HepG2 (cell line): ENCODE measurements around the gene PIP5KL1. TPM values are rescaled to one million over a fixed set of nuclear protein-coding genes. Genes with fewer than 3 reads are reported as not detected.
A peak's percentile ranks its signal among the peaks of the same experiment; 100 is the strongest.

Source experiments
- ARID4A ChIP-seq: sonication (generic); formaldehyde crosslinking; IDR thresholded peaks from 2 replicates; pipeline ENCODE4 v1.5.0; 2020; ENCODE audit warnings: mild to moderate bottlenecking, missing genetic modification reagents, borderline replicate concordance
- CBX5 ChIP-seq: sonication (generic); formaldehyde crosslinking; IDR thresholded peaks from 2 replicates; pipeline ENCODE4 v1.4.0; 2020; ENCODE audit warnings: missing genetic modification reagents, borderline replicate concordance
- PHF20 ChIP-seq: sonication (generic); formaldehyde crosslinking; IDR thresholded peaks from 2 replicates; pipeline ENCODE4 v1.5.0; 2020; ENCODE audit warnings: mild to moderate bottlenecking, missing genetic modification reagents
- PITX1 ChIP-seq: sonication (generic); formaldehyde crosslinking; IDR thresholded peaks from 2 replicates; pipeline ENCODE4 v1.5.1; 2020; ENCODE audit warnings: mild to moderate bottlenecking, missing genetic modification reagents
- POGZ ChIP-seq: sonication (generic); formaldehyde crosslinking; IDR thresholded peaks from 2 replicates; pipeline ENCODE4 v1.4.0; 2020; ENCODE audit warnings: mild to moderate bottlenecking, missing genetic modification reagents
- SIN3B ChIP-seq: fragments of 150-350 bp; IDR thresholded peaks from 2 replicates; pipeline ENCODE4 v1.6.1; 2014; ENCODE audit warnings: low read length
- TBL1XR1 ChIP-seq: fragments of 150-350 bp; IDR thresholded peaks from 2 replicates; pipeline ENCODE4 v1.6.1; 2014; ENCODE audit warnings: borderline replicate concordance, low read length; ENCODE audit not compliant: partially characterized antibody
- TCF7L2 ChIP-seq: IDR thresholded peaks from 2 replicates; pipeline ENCODE4 v1.6.1; 2011; ENCODE audit warnings: mild to moderate bottlenecking, low read depth, low read length, moderate library complexity
- ZMAT3 ChIP-seq: sonication (generic); formaldehyde crosslinking; conservative IDR thresholded peaks from 2 replicates; pipeline ENCODE4 v1.7.0; 2021; ENCODE audit warnings: missing genetic modification reagents
- ZMYM2 ChIP-seq: sonication (generic); formaldehyde crosslinking; IDR thresholded peaks from 2 replicates; pipeline ENCODE4 v1.8.0; 2022; ENCODE audit warnings: mild to moderate bottlenecking, missing genetic modification reagents
- ZNF234 ChIP-seq: sonication (generic); formaldehyde crosslinking; conservative IDR thresholded peaks from 2 replicates; pipeline ENCODE4 v1.5.1; 2020; ENCODE audit warnings: mild to moderate bottlenecking, missing genetic modification reagents
- ZNF326 ChIP-seq: sonication (generic); formaldehyde crosslinking; IDR thresholded peaks from 2 replicates; pipeline ENCODE4 v1.4.0; 2020; ENCODE audit warnings: missing genetic modification reagents, borderline replicate concordance
- ZNF430 ChIP-seq: sonication (generic); formaldehyde crosslinking; IDR thresholded peaks from 2 replicates; pipeline ENCODE4 v1.9.0; 2021; ENCODE audit warnings: mild to moderate bottlenecking, missing genetic modification reagents
- ZNF562 ChIP-seq: sonication (generic); formaldehyde crosslinking; IDR thresholded peaks from 2 replicates; pipeline ENCODE4 v1.8.0; 2022; ENCODE audit warnings: missing genetic modification reagents, borderline replicate concordance
- ZNF770 ChIP-seq: sonication (generic); formaldehyde crosslinking; IDR thresholded peaks from 2 replicates; pipeline ENCODE4 v1.5.0; 2020; ENCODE audit warnings: mild to moderate bottlenecking, missing genetic modification reagents
- polyA plus RNA-seq, 8 experiments: library from polyadenylated mRNA; depleted of rRNA in 3 of 8; stranded (reverse) in 7 of 8; unstranded in 1 of 8; fragments of >200 nt; fragmentation: Illumina TruSeq in 4 of 8; extraction: Trizol in 4 of 8; gene quantifications; 2 replicates each; pipeline versions ENCODE4 v1.2.1 to v1.2.3, GENCODE V29; 2011 to 2016; ENCODE audit warnings: low read depth in 4 of 8, missing spikeins in 1 of 8, mixed read lengths in 1 of 8; ENCODE audit not compliant: insufficient read depth in 1 of 8
- total RNA-seq, 5 experiments: library from RNA; depleted of rRNA; stranded (reverse); fragments of >200 nt; fragmentation: Illumina TruSeq; extraction: Trizol; gene quantifications; 2 replicates each; pipeline ENCODE4 v1.2.3, GENCODE V29; 2016; ENCODE audit warnings: low read depth in 1 of 5
- TF ChIP-seq, protein P1 (sequence below): sonication (generic); formaldehyde crosslinking; IDR thresholded peaks from 2 replicates; pipeline ENCODE4 v1.8.0; 2022; ENCODE audit warnings: missing genetic modification reagents, mild to moderate bottlenecking, borderline replicate concordance
- TF ChIP-seq, protein P2 (sequence below): sonication (generic); formaldehyde crosslinking; IDR thresholded peaks from 2 replicates; pipeline ENCODE4 v1.8.1; 2023; ENCODE audit warnings: mild to moderate bottlenecking, missing genetic modification reagents
- TF ChIP-seq, protein P3 (sequence below): sonication (generic); formaldehyde crosslinking; IDR thresholded peaks from 2 replicates; pipeline ENCODE4 v1.4.0; 2020; ENCODE audit warnings: missing genetic modification reagents

Gene PIP5KL1
- total and polyA plus RNA-seq, 2 of the 13 experiments (the other 11 are each of a cell fraction or from before 2014, with no cell fraction given): 0.20 to 0.49 TPM

DNA sequence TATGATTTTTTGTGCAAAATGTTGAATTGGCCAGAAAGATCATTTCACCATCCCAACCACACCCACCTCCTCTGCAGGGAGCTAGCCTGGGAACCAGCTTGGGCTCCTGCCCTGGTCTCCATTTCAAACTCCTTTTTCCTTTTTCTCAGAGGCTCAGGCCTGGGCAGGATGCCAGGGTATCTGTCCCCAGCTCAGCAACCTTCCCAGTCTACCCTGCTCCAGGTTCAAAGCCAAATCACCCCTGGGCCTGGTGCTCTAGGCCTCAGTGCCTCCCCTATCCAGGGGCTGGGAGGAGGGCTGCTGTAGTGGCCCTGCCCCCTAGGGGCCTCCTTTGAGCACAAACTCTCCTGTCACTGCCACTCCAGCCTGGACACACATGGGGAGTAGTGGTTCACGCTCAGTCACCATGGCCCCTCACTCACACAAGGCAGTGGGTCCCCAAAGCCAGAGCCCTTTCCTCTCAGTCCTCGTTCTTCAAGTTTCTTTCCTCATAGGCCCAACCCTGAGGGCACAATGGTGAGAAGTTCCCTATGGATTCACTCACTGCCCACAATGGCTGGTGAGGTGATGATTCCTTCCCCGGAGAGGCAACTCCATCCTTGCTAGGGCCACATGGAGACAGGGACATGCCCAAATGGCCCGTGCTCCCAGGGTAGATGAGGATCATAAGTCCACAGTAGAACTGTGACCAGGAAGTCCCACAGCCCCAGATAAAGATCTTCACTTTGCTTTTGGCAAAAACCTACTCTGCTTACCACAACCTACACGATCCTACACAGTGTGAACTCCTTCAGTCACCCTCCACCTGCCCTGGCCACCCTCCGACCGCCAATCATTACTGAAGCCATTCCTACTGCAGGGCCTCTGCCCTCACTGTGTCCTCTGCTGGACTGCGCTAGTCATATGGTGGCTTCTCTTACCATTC, 12.1 kb downstream of the PIP5KL1 start (continued):
- TF ChIP-seq ZNF326 (CRISPR knock-in tag) (no peak), TCF7L2 (no peak), TBL1XR1 (no peak), POGZ (CRISPR knock-in tag) (no peak), ZMYM2 (CRISPR knock-in tag) (0 out of 2 replicates have a peak, but pooled peaks have one; percentile 19), PITX1 (CRISPR knock-in tag) (no peak), ZNF430 (no peak), ZNF770 (CRISPR knock-in tag) (no peak), SIN3B (no peak), CBX5 (CRISPR knock-in tag) (no peak), ZMAT3 (0 out of 2 replicates have a peak, but pooled peaks have one; percentile 34), ZNF562 (CRISPR knock-in tag) (no peak), PHF20 (CRISPR knock-in tag) (no peak), ZNF234 (no peak), ARID4A (CRISPR knock-in tag) (peak; percentile 11; the same call in 1 of the 2 replicates)
- TF ChIP-seq, protein P1, sequence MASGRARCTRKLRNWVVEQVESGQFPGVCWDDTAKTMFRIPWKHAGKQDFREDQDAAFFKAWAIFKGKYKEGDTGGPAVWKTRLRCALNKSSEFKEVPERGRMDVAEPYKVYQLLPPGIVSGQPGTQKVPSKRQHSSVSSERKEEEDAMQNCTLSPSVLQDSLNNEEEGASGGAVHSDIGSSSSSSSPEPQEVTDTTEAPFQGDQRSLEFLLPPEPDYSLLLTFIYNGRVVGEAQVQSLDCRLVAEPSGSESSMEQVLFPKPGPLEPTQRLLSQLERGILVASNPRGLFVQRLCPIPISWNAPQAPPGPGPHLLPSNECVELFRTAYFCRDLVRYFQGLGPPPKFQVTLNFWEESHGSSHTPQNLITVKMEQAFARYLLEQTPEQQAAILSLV (CRISPR knock-in tag): no peak
- TF ChIP-seq, protein P2, sequence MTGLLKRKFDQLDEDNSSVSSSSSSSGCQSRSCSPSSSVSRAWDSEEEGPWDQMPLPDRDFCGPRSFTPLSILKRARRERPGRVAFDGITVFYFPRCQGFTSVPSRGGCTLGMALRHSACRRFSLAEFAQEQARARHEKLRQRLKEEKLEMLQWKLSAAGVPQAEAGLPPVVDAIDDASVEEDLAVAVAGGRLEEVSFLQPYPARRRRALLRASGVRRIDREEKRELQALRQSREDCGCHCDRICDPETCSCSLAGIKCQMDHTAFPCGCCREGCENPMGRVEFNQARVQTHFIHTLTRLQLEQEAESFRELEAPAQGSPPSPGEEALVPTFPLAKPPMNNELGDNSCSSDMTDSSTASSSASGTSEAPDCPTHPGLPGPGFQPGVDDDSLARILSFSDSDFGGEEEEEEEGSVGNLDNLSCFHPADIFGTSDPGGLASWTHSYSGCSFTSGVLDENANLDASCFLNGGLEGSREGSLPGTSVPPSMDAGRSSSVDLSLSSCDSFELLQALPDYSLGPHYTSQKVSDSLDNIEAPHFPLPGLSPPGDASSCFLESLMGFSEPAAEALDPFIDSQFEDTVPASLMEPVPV (CRISPR knock-in tag): no peak
- TF ChIP-seq, protein P3, sequence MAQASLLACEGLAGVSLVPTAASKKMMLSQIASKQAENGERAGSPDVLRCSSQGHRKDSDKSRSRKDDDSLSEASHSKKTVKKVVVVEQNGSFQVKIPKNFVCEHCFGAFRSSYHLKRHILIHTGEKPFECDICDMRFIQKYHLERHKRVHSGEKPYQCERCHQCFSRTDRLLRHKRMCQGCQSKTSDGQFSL (CRISPR knock-in tag): no peak
